ENCODE results near the gene LYG2.
"Not testable (repeated sequence)": the region's sequence is repeated elsewhere in the genome, so short reads cannot be mapped to it uniquely, and the experiment has no call there.

Gene LYG2

GRCh38 chr2:99200076-99200800 is 55.2 kb downstream of the LYG2 start:
- no peak for DNase-seq (ENCODE audit: low spot score)

- no peak for DNase-seq (ENCODE audit: low spot score)
These were observed 57.2 kb downstream of the LYG2 start for GRCh38 chr2:99198103-99198841.

GRCh38 chr2:99192364-99192763 is 63.1 kb downstream of the LYG2 start:
- not testable (repeated sequence) for DNase-seq (ENCODE audit: low spot score)

All from putamen (tissue), 1 donor.